ENCODE measurements around the gene UBE2B. TPM values are rescaled to one million over a fixed set of nuclear protein-coding genes. Genes with fewer than 3 reads are reported as not detected.
A peak's percentile ranks its signal among the peaks of the same experiment; 100 is the strongest.
"Not testable (repeated sequence)": the region's sequence is repeated elsewhere in the genome, so short reads cannot be mapped to it uniquely, and the experiment has no call there.

Gene UBE2B
- polyA plus RNA-seq, 1 donor, result 128 TPM

DNA sequence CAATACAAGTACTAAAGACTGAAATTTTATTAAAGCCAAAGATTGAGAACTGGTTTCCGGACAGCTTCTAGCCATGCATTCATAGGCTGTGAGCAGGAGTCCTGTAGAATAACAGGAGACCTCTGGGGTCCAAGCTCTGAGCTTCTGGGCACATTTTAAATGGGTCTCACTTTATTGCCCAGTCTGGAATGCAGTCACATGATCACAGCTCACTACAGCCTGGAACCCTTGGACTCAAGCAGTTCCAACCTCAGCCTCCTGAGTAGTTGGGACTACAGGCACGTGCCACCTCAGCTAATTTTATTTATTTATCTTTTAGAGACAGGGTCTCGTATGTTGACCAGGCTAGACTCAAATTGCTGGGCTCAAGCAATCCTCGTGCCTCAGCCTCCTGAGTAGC, 24.9 kb downstream of the UBE2B start:
- no peak for DNase-seq

DNA sequence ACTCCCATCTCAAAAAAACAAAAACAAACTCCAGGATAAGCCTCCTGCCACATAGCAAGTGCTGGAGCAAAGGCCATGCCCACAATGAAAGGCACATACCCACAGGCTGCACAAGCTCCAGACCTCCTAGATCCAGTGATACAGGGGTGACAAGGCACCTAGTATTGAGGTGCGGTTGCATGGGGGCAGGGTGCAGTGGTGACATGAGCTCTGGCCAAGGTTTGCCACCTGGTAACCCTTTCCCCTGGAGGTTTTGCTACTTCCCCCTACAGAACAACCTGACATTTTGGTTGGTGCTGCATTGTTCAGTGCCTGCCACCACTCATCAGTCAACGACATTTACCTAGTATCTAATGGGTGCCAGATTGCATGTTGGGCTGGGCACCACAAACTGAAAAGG, 25.8 kb downstream of the UBE2B start:
- no peak for DNase-seq

DNA sequence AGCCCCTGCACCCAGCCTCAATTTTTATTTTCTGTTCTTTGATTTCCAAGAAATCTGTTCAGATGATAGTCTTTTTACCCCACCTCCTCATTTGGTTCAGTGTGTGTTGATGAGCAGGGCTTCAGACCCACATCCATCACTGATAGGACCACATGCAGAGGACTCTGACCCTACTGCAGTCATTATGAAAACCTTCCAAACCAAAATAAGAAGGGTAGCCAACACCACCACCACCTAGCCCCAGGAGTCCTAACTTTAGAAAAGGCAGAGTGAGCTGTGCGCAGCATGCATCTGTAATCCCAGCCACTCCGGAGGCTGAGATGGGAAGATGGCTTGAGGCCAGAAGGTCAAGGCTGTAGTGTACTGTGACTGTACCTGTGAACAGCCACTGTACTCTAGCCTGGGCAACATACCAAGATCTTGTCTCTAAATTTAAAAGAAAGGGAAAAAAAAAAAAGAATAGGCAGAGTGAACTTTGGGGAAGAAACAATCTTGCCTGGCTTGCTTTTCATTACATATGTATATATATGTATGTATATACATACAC, 27.3 kb downstream of the UBE2B start:
- no peak for DNase-seq

DNA sequence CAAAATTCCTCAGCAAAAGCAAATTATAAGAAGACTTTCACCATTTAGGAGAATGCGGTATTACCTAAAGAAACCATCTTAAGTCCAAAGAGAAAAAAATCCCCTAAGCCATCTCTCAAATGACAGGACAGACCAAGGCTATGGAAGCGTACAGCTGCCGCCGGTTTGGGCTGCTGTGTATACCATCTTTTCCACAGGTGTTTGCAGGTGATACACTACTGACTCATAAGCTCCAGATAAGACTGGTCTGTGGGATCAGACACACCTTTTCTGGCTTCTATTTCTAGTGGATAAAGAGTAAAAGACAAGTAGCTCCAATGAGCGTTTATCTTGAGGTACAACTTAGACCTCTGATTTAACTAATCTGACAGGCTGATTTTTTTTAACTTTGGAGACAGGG, 32.6 kb downstream of the UBE2B start:
- DNase-seq, result no peak

DNA sequence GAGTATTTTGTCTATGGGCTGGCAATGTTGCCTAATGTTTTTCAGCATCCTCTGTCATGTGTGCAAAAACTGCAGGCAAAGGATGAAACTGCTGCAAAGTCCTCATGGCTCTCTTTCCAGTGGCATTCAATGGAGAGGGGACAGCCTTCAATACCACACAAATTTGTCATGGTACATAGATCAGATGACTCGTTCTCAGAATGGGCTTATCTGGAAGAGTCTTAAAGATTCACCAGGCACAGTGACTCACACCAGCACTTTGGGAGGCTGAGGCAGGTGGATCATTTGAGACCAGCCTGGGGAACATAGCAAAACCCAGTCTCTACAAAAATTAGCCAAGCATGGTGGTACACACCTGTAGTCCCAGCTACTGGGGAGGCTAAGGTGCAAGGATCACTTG, 35.0 kb downstream of the UBE2B start:
- DNase-seq, result no peak

DNA sequence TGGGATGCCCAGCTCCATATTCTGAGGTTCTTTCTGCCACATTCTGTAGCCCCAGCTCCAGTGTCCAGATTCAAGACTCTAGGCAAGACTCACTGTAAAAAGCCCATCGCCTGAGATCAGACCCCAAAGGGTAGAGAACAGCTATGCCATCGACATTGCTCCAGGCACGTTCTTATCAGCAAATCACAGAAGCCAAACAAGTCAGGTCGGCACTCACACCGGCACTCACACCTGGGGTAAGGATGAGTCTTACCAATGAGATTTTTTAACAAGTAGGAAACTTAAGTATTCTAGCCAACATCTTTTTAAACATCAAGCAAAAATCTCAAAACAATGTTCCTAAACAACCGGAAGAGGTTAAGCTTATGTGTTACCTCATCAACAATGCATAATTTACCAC, 38.0 kb downstream of the UBE2B start:
- DNase-seq, result no peak

DNA sequence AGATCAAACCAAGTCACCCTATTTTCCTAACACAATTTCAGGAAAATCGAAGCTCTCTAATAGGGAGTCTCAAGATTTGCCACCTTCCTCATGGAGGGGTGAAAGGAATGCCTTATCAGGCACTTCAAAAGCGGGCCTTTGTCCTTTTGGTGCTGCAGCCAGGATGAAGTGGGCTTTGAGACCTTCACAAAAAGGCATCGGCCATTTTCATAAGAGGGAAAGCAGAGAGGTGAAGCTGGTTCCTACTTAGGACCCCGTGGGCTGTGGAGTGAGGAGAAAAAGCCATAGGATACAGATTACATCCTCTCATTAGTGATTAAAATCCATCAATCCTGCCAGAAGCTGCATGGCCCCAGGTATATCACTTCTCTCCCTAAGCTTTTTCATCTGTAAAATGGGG, 39.5 kb downstream of the UBE2B start:
- DNase-seq, result no peak

DNA sequence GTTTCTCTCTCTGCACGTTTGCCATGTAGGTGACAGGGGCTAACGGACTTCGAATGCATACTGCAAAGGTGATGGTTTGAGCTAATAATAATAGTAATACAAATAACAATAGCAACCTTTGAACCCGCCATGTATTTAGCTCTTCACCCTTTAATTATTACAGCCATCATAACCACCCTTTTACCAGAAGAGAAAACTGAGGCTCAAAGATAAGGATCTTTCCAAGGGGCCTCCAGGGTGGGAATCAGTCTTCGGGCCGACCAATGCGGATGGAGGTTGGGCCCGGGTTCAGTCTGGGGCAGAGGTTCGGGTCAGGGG, 39.8 kb downstream of the UBE2B start:
- DNase-seq, result no peak

DNA sequence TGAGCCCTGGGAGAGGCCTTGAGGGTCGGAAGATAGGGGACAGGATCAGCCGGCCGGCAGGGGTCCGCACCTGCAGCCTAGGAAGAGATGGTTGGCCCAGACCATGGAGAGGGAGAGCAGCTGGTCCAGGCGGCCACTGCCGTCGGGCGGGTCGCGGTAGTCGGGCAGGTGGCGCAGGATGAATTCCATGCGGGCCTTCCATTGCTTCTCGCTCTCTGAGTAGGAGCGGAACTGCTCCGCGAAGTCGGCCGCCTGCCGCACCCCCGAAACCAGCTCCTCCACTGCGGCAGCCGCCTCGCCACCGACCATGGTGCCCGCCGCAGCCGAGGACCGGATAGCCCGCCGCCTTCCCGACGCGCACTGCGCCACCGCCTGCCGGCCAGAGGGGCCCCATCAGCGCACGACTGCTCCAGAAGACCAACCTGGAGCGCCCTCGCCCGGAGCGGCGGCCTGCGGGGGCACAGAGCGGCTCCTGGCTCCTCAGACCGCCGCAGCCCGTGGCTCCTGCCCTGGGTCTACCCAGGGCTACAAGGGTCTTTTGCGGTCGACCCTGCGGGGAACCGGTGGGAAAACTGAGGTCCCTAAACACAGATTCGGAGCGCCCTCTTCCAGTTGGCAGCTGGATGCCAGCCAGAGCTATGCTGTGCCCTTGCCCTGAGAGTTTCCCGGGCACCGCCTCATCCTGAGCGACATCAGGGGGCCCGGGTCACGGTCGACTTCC, 40.3 kb downstream of the UBE2B start, which contains the start of gene CDKN2AIPNL:
Gene CDKN2AIPNL (minus strand): TSS at position 336 of the 721 bp plus-strand sequence. CDS start 27 bp downstream, at position 309.
- peak; percentile 85 for DNase-seq

DNA sequence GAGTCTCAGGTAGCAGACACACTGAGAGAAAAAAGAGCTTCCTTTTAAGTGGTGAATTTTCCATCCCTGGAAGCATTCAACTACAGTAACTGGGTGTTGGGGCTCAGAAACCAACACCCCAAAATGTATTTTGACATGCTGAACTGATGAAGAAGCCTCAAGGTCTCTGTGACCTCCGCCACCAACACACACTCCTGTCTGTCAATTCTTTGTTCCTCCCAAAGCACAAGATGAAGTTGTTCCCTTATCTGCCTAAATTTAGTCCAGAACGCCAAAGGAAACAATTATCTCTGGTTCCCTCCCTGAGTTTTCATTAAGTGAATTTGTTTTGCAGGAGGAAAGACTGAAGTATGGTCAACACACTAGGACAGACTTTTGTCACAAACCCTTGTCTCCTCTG, 41.7 kb downstream of the UBE2B start:
- DNase-seq, result no peak

DNA sequence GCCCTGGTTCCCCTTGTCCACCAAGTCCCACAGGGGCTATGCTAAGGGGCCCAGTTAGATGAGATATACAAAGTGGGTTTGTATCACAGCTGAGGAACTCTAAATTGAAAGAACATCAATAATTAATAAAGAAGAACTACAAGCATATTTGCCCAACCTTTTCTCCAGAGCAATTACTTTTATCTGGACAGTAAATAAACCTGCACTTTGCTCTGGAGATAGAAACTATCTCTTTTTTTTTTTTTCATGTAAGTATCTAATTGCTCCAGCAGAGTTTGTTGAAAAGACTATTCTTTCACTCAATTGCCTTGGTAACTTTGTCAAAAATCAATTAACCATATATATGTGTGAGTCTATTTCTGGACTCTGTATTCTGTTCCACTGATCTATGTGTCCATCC, 46.3 kb downstream of the UBE2B start:
- DNase-seq, result no peak

DNA sequence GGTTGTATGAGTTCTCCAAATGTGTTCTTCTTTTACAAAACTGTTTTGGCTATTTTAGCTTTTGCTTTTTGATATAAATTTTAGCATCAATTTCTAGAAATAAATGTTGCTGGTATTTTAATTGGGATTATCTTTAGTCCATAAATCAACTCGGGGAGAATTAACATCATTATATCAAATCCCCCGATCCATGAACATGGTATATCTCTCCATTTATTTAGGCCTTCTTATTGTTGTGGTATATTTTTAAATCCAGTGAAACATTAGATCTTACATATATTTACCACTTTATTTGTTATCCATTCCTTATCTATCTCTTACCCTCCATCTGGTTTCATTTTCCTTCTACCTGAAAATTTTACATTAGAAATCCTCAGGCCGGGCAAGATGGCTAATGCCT, 47.6 kb downstream of the UBE2B start:
- no peak for DNase-seq

DNA sequence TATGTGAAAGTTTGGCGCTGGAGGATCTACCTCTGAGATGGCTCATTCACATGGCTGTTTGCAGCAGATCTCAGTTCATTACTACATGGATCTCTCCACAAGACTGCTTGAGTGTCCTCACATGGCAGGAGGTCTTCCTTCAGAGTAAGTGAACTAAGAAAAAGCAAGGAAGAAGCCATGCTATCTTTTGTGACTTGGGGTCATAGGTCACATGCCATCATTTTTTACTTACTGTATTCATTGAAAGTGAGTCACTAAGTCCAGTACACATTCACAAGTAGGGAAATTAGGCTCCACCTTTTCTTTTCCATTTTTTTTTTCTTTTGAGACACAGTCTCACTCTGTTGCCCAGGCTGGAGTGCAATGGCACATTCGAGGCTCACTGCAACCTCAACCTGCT, 49.0 kb downstream of the UBE2B start:
- DNase-seq, result no peak

DNA sequence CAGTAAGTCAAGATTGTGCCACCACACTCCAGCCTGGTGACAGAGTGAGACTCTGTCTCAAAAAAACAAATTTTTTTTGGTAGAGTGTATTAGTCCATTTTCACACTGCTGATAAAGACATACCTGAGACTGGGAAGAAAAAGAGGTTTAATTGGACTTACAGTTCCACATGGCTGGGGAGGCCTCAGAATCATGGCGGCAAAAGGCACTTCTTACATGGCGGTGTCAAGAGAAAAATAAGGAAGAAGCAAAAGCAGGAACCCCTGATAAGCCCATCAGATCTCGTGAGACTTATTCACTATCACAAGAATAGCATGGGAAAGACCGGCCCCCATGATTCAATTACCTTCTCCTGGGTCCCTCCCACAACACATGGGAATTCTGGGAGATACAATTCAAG, 49.7 kb downstream of the UBE2B start:
- not testable (repeated sequence) for DNase-seq

DNA sequence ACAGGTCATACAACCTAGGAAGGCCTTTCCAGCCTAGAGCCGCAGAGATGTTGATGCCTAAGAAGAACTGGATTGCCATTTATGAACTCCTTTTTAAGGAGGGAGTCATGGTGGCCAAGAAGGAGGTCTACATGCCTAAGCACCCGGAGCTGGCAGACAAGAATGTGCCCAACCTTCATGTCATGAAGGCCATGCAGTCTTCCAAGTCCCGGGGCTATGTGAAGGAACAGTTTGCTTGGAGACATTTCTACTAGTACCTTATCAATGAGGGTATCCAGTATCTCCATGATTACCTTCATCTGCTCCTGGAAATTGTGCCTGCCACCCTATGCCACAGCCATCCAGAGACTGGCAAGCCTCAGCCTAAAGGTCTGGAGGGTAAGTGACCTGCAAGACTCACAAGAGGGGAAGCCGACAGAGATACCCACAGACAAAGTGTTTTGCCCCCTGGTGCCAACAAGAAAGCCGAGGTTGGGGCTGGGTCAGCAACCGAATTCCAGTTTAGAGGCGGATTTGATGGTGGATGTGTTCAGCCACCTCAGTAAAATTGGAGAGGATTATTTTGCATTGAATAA, 51.5 kb downstream of the UBE2B start:
- DNase-seq, result no peak

DNA sequence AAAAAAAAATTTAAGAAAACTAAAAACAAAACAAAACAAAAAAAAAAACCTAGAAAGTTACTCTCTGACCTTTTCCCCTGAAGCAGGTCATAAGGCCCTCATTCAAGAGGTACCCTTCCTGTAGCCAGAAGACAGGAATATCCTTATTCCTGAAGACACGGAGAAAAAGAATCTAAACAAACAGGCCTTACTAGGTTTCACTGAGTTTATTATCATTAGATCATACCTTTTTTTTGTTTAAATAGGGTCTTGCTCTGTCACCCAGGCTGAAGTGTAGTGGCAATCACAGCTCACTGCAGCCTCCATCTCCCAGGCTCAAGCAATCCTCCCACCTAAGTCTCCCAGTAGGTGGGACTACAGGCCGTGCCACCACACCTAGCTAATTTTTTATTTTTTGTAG, 52.0 kb downstream of the UBE2B start:
- no peak for DNase-seq

DNA sequence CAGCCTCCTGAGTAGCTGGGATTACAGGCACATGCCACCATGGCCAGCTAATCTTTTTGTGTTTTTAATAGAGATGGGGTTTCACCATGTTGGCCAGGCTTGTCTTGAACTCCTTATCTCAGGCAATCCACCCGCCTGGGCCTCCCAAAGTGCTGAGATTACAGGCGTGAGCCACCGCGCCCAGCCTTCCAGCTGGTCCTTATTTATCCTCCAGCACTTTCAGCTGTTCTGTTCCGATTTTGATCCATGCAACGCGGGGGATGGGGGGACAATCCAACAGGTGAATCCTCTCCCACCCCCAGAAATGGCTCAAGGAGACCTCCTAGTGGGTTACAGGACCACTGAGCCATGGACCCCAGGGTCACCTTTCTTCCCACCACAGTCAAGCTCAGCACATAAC, 55.0 kb downstream of the UBE2B start:
- no peak for DNase-seq

DNA sequence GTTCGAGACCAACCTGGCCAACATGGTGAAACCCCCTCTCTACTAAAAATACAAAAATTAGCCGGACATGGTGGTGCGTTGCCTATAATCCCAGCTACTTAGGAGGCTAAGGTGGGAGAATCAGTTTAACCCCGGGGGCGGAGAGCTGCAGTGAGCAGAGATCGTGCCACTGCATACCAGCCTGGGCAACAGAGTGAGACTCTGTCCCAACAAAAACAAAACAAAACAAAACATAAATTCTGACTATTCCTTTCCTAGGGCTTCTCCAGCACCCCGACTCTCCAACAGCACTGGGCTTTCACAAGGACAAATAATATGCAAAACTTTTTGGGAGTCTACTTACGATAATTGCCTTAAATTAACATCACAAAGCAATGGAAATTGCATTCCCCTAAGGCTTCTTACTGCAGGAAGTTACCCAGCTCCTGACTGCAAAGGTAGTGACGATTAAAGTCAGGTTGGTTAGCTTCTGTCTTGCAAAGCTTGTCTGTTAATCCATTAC, 56.2 kb downstream of the UBE2B start:
- no peak for DNase-seq

DNA sequence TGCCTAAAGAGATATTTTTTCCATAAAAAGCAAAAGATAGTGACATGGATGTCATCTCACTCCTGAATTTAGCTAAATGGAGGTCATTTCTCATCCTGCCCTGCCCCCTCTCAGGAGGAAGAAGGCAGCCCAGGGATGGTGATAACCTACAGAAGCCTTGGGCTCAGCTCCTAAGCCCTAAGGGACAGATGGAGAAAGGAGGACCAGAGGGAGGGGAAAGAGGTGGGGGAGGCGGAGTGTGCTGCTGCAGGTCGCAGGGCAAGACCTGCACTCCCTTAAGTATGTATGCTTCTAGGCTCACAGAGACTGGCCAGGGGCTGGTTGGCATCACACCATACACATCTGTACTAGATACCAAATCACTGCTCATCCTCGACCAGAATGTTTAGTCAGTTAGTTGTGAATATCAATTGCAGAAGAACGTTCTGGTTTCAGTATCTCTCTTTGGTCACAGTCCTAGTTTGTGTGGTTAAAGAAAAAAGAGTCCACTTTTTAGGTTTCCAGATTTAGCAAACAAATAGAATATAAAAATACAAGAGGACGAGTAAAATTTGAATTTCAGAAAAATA, 58.7 kb downstream of the UBE2B start:
- no peak for DNase-seq

DNA sequence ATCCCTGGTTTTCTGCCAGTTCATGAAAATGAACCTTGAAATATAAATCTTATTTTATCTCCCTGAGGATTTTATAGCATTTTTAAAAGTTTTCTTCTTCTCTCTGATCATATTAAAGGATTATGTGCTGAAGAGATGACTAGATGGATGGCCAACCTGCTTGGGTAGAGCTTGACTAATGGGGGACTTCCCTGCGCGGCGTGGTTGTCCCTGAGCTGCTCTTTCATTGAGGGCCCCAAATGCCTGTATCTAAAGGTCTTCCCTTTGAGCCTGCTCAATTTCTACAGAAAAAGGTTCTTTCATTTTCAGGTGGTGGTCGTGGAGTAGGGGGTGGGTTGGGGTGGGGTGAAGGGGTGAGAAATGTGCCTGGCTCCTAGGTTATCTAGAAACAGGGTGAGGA, 60.8 kb downstream of the UBE2B start:
- DNase-seq, result no peak

DNA sequence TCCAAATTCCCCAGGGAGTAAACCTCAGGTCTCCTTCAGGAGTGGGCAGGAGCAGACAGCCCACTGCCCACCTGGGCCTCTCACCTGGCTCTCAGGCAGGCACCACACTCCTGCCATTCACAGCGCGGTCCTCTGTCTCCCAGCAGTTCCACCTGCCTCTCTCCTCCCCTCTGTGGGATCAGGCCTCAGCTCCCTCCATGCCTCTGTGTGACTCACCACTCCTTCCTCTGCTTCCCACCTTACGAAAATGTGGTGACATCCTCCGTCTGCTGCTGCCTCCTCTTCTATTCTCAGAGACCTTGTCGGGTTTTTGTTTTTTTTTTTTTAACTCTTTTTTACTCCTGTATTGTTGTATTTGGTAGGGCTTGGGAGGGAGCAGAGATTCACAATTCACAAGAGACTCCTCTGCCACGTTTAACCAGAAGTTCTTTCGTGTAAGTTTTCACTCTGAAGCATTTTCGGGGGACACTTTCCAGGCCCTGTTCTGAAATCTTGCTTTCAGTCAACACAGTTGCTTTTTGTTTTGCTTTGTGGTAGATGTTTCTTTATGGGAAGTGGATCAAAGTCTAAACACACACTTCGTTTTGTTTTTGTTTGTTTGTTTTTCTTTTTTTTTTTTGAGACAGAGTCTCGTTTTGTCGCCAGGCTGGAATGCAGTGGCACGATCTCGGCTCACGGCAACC, 61.4 kb downstream of the UBE2B start:
- no peak for DNase-seq

DNA sequence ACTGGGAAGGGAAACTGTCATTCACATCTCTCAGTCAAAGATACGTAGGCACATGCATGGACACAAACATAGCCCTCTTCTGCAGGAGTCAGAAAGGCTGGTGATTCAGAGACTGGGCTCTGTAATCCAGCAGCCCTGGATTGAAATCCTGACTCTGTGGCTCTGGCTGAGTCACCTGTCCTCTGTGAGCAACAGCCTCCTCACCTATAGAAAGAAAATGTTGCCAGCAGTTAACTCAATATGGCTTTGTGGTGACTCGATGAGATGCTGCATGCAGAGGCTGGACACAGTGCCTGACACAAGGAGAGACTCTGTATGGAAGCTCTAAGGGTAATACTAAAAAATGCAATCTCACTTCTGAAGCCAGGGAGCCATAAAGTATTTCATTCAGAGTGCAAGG, 64.2 kb downstream of the UBE2B start:
- no peak for DNase-seq
